GDM1 (cell line): ENCODE results near the gene ITGA4.
"Not testable (repeated sequence)": the region's sequence is repeated elsewhere in the genome, so short reads cannot be mapped to it uniquely, and the experiment has no call there.

Experiments
- DNase-seq: peaks from one replicate; lab custom pipeline; 2025; lab: John Stamatoyannopoulos, UW

Gene ITGA4

GRCh38 chr2:181457121-181457740, at the start of gene ITGA4:
Gene ITGA4, plus strand, starts transcription at chr2:181457386. Its CDS starts 269 bp downstream, at chr2:181457655.
- DNase-seq, result peak; percentile 92

GRCh38 chr2:181408861-181409260, 48.3 kb upstream of the ITGA4 start:
- no peak for DNase-seq

GRCh38 chr2:181411105-181411849, 45.9 kb upstream of the ITGA4 start:
- no peak for DNase-seq

- DNase-seq, result no peak
Measured at GRCh38 chr2:181419129-181419855, 37.9 kb upstream of the ITGA4 start.

GRCh38 chr2:181420259-181421130, 36.7 kb upstream of the ITGA4 start:
- no peak for DNase-seq

GRCh38 chr2:181421131-181421458, 36.1 kb upstream of the ITGA4 start:
- DNase-seq, result no peak

- no peak for DNase-seq
Measured at GRCh38 chr2:181421464-181421863, 35.7 kb upstream of the ITGA4 start.

- DNase-seq, result no peak
Measured at GRCh38 chr2:181426672-181427071, 30.5 kb upstream of the ITGA4 start.

GRCh38 chr2:181430406-181431118, 26.6 kb upstream of the ITGA4 start:
- DNase-seq, result peak; percentile 74

- no peak for DNase-seq
Measured at GRCh38 chr2:181431674-181432073, 25.5 kb upstream of the ITGA4 start.

GRCh38 chr2:181438261-181438660, 18.9 kb upstream of the ITGA4 start:
- no peak for DNase-seq

- DNase-seq, result no peak
Measured at GRCh38 chr2:181440344-181440743, 16.8 kb upstream of the ITGA4 start.

GRCh38 chr2:181440919-181441318, 16.3 kb upstream of the ITGA4 start:
- no peak for DNase-seq

GRCh38 chr2:181441670-181442069, 15.5 kb upstream of the ITGA4 start:
- DNase-seq, result no peak

- no peak for DNase-seq
Measured at GRCh38 chr2:181444654-181445053, 12.5 kb upstream of the ITGA4 start.

GRCh38 chr2:181446985-181447384, 10.2 kb upstream of the ITGA4 start:
- DNase-seq, result peak; percentile 30

GRCh38 chr2:181449278-181449677, 7.9 kb upstream of the ITGA4 start:
- DNase-seq, result not testable (repeated sequence)

GRCh38 chr2:181454686-181455450, 2.3 kb upstream of the ITGA4 start:
- DNase-seq, result no peak

- DNase-seq, result peak; percentile 93
Measured at GRCh38 chr2:181456660-181457120, 496 bp upstream of the ITGA4 start.

- DNase-seq, result peak; percentile 50
Measured at GRCh38 chr2:181457741-181458425, 697 bp downstream of the ITGA4 start.
